GM18498 (cell line): Measurements from ENCODE around the gene CARMIL1.
"Not testable (repeated sequence)": the region's sequence is repeated elsewhere in the genome, so short reads cannot be mapped to it uniquely, and the experiment has no call there.

Source experiments
- ATAC-seq: cut with Tn5 transposase; IDR thresholded peaks from one replicate; pipeline ENCODE4 v1.9.1; 2021; ENCODE audit warnings: mild to moderate bottlenecking, moderate library complexity; ENCODE audit not compliant: unreplicated experiment

Gene CARMIL1

DNA sequence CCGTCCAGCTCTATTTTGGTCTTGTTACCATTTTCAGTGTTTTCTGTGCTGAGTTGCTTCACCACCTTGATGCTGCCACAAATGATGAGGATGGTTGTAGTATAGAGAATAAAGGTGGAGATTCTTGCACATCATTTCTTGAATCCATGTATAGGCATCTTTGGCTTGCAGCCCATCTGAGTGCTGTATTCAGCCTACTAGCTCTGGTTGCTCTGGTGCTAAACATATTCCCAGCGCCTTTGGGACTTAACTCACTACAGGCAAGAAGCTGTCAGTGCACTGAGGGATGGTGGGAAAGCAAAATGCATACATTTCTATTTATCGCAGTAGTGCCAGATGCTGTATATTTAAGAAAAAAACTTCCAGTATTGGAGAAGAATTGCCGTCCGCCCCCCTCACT is 86.0 kb downstream of the CARMIL1 start:
- no peak for ATAC-seq

DNA sequence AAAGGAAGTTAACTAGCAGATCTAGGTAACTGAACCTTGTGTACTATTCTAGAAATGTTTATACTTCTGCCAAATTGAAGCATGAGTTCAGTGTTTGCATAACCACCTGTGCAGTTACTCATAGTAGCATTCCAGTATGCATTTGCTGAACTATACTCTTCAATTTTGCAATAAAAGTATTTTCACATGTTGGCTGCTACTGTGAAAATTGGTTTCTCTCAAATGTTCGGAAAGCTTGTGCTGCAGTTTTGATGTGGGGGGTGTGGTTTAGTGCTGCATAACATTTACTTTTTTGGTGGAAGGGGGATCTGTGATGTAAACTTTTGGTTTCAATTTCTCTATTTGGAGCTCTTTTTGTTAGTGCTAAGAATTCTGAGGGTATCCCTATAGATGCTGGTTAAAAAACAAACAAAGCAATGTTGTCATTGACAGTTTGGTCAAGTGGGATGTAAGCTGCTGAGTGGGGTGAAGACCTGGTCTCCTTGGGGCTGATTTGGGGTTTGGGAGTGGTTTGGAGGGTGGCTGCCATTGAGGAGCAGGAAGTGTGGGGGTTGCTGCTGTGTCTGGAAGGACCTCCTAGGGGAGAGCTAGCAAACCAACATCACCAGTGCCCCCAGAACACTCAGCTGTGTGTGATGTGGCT is 87.8 kb downstream of the CARMIL1 start:
- ATAC-seq = peak; percentile 36

DNA sequence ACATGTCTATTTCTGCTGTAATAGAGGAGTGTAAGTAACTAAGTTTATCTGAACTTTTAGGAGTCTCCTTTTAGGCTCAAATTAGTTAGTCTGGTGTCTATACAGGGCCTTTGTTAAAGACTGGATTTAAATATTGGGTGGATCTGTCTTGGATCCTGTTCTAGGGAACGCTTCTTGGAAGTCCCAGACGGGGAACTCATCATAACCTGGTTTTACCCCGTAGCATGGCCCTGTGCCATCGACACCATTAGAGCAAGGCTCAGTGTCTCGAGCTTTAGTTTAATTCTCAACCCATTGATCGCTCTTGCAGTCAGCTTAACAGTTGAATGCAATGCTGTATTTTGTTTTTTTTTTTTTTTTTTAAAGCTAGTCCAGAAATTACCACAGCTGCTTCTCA is 89.9 kb downstream of the CARMIL1 start:
- ATAC-seq = no peak

DNA sequence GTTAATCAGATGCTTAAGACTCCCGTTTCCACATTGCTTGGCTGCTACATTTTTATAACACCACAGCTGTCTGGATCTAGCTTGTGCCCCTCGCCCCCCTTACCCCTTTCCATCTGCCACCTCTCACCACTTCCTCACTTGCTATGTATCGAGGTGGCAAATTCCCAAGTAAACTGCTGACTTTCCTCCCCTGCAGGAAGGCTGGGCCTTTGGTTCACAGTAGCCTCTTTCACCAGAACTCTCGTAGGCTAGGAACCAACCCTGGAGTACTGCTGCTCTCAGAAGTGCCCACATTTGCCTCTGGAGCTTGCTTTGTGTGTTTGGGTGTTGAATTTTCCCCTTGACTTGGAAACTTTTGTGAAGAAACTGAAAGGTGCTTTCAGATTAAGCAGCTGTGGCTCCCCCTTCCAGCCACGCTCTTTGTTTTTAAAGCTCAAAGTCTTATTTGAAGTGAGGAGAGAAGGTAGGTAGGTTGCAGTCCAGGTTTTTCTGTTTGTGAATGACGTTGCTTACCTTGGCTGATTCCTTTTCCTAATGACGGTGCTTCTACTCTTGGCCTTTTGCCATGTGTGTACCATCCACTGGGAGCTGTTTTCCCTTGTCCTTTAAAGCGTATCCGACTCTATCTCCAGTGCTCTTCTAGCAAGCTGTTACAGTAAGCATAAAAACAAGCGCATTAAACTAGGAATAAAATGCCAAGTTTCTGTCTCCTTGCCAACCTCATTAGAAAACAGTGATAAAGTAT is 90.4 kb downstream of the CARMIL1 start:
- ATAC-seq = no peak

DNA sequence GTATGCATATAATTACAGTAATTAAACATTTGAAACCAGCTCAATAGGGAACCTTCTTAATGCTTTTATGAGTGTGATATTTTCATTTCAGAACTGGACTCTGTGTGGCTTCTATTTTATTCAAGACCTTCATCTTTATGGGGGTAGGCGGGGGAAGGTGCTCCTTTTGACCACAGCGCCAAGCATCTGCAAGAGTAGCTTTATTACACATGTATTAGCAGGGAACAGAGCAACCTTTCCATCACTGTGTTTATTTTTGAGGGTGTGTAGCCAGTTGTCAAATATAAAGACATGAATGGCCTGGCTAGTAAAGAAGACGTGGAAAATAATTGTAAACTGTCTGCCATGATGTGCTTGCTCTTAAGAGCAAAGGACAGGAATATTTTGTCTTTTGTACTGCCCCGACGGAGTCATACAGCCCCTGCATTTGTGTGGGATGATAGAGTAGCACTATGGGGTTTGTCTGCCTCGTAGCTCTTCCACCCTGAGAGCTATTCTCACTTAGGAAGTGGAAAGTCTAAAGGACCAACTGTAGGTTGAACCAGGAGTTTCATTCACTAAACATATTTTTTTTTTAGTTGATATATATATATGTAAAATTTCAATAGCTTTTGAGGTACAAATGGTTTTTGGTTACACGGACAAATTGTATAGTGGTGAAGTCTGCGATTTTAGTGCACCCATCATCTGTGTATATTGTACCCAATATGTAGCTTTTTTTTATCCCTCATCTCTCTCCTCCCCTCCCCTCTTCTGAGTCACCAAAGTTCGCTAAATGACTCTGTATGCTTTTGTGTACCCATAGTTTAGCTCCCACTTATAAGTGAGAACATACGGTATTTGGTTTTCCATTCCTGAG is 91.2 kb downstream of the CARMIL1 start:
- ATAC-seq = peak; percentile 33

DNA sequence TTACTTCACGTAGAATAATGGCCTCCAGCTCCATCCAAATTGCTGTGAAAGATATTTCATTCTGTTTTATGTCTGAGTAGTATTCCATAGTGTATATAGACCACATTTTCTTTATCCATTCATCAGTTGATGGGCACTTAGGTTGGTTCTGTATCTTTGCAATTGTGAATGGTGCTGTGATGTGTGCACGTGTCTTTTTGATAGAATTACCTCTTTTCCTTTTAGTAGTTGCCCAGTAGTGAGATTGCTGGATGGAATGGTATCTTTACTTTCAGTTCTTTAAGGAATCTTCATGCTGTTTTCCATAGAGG is 91.8 kb downstream of the CARMIL1 start:
- no peak for ATAC-seq

DNA sequence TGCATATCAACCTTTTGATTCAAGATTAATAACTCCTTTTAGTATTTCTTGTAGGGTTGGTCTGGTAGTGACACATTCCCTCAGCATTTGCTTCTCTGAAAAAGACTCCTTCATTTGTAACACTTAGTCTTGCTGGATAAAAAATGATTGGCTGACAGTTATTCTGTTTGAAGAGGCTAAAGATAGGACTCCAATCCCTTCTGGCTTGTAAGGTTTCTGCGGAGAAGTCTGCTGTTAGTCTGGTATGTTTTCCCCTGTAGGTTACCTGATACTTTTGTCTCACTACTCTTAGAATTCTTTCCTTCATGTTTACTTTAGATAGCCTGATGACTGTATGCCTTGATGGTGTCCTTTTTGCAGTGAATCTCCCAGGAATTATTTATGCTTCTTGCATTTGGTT is 96.0 kb downstream of the CARMIL1 start:
- no peak for ATAC-seq

DNA sequence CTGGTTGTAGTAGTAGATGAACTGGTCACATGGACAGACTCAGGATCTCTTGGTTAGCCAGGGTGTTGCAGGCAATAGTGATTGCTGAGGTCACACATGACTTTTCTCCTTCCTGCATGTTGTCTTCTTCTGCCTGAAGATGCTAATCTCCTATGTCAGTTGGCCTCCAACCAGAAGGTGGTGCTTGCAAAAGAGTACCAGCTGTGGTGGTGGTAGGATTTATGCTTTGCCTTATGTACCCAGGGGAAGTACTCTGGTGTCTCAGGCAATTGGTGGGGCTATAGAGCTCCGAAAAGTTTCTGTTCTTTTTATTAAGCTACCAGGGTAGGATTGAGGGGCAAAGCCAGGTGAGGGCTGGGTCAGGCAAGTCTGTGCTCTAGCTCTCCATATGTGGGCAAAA is 98.5 kb downstream of the CARMIL1 start:
- ATAC-seq = no peak

DNA sequence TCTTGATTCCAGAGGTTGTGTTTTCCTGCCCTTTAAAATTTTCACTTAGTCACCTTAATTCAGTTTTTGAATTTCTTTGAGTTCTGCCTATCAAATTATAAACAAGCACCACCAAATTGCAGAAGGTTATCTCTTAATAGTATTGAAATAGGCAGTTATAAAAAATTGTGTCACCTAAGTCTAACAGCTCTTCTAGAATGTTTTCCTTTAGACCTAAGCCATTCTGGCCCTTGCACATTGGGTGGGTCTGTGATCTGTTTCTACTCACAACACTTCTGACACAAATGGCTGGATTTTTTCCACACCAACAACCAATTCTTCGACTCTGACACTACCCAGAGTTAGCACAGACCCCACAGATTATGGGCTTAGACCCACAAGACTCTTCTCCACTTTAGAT is 101.9 kb downstream of the CARMIL1 start:
- no peak for ATAC-seq

DNA sequence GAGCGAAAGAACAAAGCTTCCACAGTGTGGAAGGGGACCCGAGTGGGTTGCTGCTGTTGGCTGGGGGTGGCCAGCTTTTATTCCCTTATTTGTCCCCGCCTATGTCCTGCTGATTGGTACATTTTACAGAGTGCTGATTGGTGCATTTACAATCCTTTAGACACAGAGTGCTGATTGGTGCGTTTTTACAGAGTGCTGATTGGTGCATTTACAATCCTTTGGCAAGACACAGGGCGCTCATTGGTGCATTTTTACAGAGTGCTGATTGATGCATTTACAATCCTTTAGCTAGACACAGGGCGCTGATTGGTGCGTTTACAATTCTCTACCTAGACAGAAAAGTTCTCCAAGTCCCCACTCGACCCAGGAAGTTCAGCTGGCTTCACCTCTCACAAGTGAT is 103.3 kb downstream of the CARMIL1 start:
- not testable (repeated sequence) for ATAC-seq

DNA sequence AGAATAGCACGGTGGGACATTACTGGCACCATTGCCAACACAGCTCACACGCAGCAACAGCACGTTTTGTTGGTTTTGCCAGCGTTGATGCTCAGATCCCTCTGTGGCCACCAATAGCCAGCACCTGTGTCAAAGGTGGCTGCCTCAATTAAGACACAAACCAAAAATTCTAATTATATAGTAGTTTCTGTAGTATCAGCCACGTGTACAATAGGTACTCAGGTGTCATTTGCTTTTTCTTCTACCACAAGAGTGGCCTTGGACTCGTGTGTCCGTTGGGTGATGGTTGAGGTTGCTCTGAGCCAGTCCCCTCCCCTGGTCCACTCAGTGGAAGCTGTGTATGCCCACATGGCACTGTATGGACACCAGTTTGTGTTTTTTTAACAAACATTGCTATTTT is 105.1 kb downstream of the CARMIL1 start:
- no peak for ATAC-seq

DNA sequence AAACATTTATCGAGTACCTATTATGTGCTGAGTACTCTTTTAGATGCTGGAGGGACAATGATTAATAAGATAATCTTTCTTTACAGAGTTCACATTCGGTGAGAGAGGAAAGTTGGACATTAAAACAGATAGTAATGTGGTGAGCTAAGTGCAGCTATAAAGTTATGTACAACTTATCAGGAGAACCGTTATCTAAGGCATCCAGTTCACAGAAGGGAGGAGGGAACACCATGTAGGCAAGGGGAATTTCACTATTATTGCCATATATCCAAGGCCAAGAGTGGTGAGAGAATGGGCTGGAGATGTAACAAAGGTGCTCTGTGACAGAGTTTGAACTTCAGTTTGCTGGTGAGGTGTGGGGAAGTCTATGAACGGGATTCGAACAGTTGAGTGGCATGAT is 105.8 kb downstream of the CARMIL1 start:
- no peak for ATAC-seq

DNA sequence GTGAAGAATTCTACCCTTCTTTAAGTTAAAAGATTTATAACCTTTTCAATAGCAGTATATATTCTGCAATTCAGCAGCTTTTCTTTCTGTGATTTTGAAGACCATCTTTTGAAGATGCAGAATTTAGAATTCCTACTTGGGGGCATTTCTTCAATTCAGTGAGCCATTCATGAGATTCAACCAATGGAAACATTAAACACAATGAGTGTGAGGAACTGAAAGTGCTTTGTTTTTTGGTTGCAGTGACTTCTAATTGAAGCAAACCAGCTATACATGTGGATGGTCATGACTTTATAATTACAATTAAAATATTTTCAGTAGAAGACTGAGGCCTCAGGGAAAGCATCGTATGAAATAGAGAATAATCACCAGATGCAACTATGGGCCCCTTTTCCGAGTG is 108.3 kb downstream of the CARMIL1 start:
- ATAC-seq = peak; percentile 66

DNA sequence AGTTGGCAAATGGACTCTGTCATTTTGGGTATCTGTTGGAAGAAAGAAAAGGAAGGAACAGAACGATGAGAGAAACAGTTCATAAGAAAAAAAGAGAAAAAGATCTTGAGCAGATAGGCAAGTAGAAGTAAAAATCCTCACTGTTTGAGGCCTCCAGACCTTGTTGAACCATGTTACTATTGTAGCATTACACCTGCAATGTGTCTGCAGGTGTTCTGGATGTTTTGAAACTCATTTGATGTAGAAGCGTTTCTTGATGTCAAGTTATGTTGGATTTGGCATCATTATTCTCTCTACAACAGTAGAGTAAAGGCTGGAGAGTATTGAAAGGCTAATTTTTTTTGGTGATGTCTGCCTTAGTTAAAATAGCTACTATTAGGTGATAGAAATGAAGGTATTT is 108.7 kb downstream of the CARMIL1 start:
- ATAC-seq = peak; percentile 21

DNA sequence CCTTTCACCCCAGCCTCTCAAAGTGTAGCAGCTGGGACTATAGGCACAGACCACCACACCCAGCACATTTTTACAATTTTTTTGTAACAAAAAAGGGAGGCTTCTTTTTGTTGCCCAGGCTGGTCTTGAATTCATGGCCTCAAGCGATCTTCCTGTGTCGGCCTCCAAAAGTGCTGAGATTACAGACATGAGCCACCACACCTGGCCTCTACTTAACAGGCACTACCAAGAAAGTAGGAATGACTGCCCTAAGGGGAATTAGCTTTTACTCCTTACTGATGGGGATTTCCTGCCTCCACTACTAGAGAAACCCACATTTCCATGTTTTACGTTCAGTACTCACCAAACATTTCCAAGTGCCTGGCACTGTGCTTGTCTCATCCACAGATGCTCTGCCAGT is 109.6 kb downstream of the CARMIL1 start:
- ATAC-seq = no peak

DNA sequence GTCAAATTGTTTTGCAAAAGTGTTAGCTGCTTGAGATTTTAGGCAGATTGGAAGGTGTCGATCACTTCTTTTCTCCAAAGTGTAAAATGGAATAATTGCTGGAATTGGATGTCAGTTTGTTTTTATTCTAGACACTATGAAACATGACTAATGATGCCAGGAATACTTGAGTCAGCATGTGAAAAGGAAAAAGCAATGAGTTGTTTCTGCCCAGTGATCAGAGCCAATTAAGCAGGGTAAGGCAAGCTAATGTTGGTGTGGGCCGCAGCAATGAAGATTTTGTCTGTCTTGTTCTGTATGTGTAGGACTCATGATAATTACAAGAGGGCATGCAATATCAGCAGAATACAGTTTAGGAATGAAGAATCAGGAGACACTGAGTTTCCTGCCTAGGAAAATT is 110.3 kb downstream of the CARMIL1 start:
- no peak for ATAC-seq

DNA sequence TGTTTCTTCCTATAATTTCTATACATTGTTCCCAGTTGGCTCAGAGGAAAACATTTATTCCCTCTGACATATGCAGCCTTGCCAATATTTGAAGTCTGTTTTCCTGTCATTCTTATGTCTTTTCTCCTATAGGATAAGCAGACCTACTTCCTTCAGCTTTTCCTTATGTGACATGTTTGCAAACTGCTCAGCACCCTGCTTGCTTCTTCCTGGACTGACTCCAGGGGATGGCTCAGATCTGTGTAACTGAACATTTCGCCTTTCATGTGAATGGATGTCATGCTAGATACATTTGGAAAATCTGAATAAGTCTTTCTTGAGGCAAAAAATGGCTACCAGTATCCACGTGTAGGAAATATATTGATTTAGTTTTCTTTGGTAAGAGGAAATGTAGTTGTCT is 113.2 kb downstream of the CARMIL1 start:
- ATAC-seq = no peak

DNA sequence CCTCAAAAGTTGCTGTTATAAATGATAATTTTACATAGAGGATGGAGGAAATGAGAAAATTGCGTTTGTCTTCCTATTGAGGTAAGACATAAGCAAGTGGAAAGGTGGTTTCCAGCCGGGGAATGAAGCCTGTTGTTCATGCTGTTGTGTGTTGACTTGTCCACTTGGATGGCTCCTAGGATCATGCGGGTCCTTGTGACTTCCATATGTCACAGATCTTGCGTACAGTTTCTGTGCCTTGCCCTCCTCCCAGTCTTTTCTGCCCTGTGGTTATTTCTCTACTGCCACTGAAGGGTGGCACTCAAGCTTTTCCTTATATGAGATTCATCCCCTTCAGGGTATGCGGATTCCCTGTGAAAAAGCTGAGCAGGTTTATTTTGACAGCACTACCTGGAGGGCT is 116.6 kb downstream of the CARMIL1 start:
- no peak for ATAC-seq

DNA sequence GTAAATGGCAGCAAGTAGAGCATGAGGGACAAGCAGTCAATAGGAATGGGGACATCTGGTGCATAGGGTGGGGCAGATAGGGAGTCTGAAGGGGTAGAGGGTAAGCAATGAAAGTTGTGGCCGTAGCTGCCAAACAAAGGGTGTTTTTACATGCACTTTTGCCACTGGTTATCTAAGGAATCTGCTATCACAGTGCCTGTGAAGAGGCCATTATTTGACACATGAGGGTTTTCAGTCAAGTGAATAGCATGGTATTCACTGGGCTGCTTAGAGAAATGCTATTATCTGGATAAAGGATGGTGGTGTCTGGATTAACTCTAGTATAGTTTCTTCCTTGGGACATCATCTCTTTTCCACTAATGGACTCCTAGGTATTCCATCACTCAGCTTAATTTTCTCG is 118.2 kb downstream of the CARMIL1 start:
- ATAC-seq = no peak

DNA sequence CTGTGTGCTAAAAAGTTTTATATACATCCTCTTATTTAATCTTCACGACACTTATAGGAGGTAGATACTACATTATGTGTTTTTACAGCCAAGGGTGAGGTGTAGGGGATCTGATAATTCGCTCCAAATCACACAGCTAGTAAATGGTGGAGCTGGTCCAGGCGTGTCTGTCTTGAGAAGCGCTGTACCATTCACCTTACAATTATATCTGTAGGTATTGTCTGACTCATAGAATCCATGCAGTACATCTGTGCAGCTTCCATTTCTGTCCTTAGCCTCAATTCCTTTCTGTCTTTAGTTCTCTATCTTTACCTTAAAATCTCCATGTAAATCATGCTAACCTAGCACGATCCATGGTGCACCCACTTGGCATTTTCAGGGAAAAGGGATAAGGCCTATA is 120.7 kb downstream of the CARMIL1 start:
- no peak for ATAC-seq

DNA sequence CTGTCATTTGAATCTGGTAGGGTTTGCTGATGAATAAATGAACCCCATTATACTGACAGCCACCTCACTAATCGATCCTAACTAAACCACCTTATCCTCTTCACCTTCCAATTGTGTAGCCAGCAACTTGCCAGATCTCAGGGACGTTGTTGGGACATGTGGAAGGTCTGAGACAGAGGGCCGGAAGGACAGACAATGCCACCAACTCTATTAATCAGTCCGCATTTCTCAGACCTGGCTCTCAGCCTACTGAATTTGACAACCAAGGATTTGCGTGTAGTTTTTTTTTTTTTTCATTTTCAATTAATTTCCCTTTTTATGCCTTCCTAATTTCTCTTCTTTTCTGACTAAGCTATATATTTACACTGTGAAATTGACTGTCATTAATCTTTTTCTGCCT is 122.5 kb downstream of the CARMIL1 start:
- no peak for ATAC-seq

DNA sequence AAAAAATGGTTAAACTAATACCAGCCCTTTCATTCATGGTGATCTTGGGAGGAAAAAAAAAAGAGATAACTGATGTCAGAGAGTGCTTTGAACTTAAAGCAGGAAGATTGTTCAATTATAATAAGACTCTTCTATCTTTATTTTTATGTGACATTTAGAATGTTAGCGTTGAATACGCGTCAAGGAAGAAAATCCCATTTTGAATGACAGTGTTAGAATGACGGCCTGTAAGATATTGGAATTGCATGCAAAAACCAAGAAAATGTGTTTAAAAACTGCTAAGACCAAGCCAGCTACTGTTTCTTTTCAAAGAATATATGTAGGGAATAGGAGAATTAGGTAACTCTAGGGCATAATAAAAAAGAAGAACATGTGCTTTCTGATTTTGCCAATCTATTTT is 123.0 kb downstream of the CARMIL1 start:
- ATAC-seq = no peak
